ENCODE measurements around the gene NOXRED1. TPM values are rescaled to one million over a fixed set of nuclear protein-coding genes. Genes with fewer than 3 reads are reported as not detected.

Gene NOXRED1
- total and polyA plus RNA-seq, 5 donors from 2014 or later: 0.37 to 0.51 (median 0.39) TPM; not detected in 2

DNA sequence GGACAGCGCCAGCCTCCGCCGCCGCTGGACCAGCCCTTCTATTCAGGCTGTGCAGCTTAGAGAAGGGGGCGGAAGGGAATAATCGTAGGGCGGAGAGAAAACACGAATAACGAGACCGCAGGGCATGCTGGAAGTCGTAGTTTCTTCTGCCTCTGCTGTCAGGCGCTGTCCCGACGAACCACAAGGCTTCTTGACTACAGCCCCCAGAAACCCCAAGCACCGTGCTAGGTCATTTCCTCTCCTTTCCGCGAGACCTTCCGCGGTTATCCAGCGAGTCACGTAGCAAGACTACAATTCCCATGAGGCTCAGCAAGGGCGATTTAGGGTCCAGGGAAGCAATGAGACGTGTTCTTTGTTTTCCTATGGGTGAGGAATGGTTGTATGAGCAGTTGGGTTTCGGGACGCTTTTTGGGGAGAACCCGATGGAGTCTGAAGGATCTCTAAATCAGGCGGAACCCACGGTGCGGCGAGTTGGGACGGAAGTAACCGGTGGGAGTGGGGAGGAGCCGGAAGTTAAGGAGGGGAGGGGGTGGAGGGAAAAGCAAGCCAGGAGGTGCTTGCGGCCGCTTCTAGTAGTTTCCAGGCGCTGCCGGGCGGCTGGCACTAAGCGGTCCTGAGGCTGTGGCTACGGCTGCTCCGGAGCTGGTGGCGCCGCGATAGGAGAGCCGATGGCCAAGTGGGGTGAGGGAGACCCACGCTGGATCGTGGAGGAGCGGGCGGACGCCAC is 34.4 kb upstream of the NOXRED1 start, which contains the start of the genes AHSA1 and VIPAS39:
TSS of gene AHSA1 (plus strand) at position 572 of the 727 bp plus-strand sequence. CDS start at position 669, 97 bp downstream.
TSS of gene VIPAS39 (minus strand) at position 80 of the 727 bp plus-strand sequence. CDS start 3,499 bp downstream, outside the sequence.
- Histone ChIP-seq H3K27me3 (ENCODE audit: control insufficient read depth, insufficient read depth, low read length) (no peaks in the 10 kb centered on the region), H3K27ac (ENCODE audit: insufficient read depth, low read length, poor library complexity, severe bottlenecking) (peak within 1 kb of the TSS; percentile 87), H3K36me3 (ENCODE audit: control insufficient read depth, insufficient read depth, low read length) (peaks cover 29% of the 10 kb centered on the region), H3K9me3 (ENCODE audit: control insufficient read depth in 2 of 2, low read length in 2 of 2) (no peaks in the 10 kb centered on the region), H3K4me3 (ENCODE audit: low read depth, low read length) (peak within 1 kb of the TSS; percentile 97), H3K4me1 (ENCODE audit: control insufficient read depth, insufficient read depth, low read length, poor library complexity, severe bottlenecking) (peaks cover 29% of the 10 kb centered on the region)
- H3K4me1 Mint-ChIP-seq: peaks cover 10 to 54% (median 40%) of the 10 kb centered on the region in 4 donors
- no peaks in the 10 kb centered on the region for H3K9me3 Mint-ChIP-seq
- peak; percentile 98 for ATAC-seq (ENCODE audit: low read depth in 2 of 2)
- peak within 1 kb of the TSS; percentile 97 to 100 (median 100) for H3K4me3 Mint-ChIP-seq
- H3K27me3 Mint-ChIP-seq: no peaks in the 10 kb centered on the region
- peaks cover 27% of the 10 kb centered on the region for H3K36me3 Mint-ChIP-seq
- peak within 1 kb of the TSS; percentile 80 to 100 (median 93) for H3K27ac Mint-ChIP-seq
- peak; percentile 94 to 99 (median 97) for DNase-seq

DNA sequence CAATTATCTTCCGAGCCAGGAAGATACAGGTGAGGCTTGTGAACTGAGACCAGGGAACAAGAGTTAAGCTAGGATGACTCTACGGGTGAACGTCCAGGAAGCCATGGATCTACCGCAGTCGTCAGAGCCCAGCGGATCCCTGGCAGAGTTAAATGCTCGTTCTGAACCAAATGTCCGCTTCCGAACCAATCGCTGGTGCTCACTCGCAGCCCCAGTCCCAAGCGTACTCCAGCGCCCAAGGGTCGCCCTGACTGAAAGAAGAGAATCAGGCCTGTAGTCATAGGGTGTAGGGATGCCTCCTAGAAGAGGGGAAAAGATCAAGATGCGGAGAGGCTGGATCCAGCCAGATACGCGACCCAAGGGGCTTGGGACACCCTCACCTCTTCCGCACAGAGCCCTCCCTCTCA is 33.8 kb upstream of the NOXRED1 start:
- DNase-seq (no peak), ATAC-seq (ENCODE audit: low read depth in 2 of 2) (no peak)
- H3K4me3 Mint-ChIP-seq: peak overlapping the region; percentile 97 to 100 (median 100)
- peaks cover 29% of the 10 kb centered on the region for H3K4me1 ChIP-seq (ENCODE audit: control insufficient read depth, insufficient read depth, low read length, poor library complexity, severe bottlenecking)
- H3K36me3 ChIP-seq (ENCODE audit: control insufficient read depth, insufficient read depth, low read length): peaks cover 27% of the 10 kb centered on the region
- H3K27me3 Mint-ChIP-seq: no peaks in the 10 kb centered on the region
- no peaks in the 10 kb centered on the region for H3K9me3 ChIP-seq (ENCODE audit: control insufficient read depth in 2 of 2, low read length in 2 of 2)
- H3K36me3 Mint-ChIP-seq: peaks cover 26% of the 10 kb centered on the region
- peak overlapping the region; percentile 97 for H3K4me3 ChIP-seq (ENCODE audit: low read depth, low read length)
- peak overlapping the region; percentile 87 for H3K27ac ChIP-seq (ENCODE audit: insufficient read depth, low read length, poor library complexity, severe bottlenecking)
- H3K27me3 ChIP-seq (ENCODE audit: control insufficient read depth, insufficient read depth, low read length): no peaks in the 10 kb centered on the region
- no peaks in the 10 kb centered on the region for H3K9me3 Mint-ChIP-seq
- peaks cover 10 to 55% (median 40%) of the 10 kb centered on the region in 4 donors for H3K4me1 Mint-ChIP-seq
- H3K27ac Mint-ChIP-seq: peak overlapping the region; percentile 80 to 100 (median 93)

DNA sequence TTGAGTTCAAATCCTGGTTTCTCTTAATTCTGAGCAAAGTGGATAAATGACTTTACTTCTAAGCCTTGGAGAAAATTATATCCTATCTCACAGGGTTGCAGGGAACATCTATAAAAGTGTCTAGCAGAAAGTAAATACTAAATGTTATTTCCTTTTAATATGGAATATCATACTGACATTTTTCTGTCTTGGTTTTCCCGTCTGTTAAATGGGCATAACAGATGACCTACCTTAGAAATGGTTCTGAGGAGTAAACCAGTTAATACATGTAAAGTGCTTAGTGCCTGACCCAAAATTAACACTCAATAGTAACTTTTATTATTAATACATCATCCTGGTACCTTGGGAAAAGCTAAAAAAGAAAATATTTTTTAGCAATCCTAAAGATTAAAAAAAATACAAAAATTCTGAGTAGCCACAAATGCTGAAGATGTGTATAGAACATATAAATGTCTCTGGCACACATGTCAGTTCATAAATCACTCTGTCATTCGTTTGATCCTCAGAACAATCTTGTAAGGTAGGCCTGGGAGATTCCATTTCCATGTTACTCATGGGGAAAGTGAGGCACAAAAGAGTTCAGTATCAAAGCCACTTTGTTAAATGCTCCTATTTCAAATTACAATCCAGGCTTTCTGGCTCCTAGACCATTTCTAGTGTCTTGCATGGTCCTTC is 32.8 kb upstream of the NOXRED1 start:
- Mint-ChIP-seq H3K4me3 (peak overlapping the region; percentile 17 to 100 (median 100)), H3K36me3 (peaks cover 24% of the 10 kb centered on the region), H3K4me1 (peaks cover 10 to 48% (median 43%) of the 10 kb centered on the region in 4 donors), H3K9me3 (no peaks in the 10 kb centered on the region), H3K27ac (peak overlapping the region in 1 of 3 donors; percentile 80), H3K27me3 (no peaks in the 10 kb centered on the region)
- no peak for ATAC-seq (ENCODE audit: low read depth in 2 of 2)
- peaks cover 26% of the 10 kb centered on the region for H3K36me3 ChIP-seq (ENCODE audit: control insufficient read depth, insufficient read depth, low read length)
- no peaks in the 10 kb centered on the region for H3K27me3 ChIP-seq (ENCODE audit: control insufficient read depth, insufficient read depth, low read length)
- H3K27ac ChIP-seq (ENCODE audit: insufficient read depth, low read length, poor library complexity, severe bottlenecking): no peak overlapping the region
- H3K4me3 ChIP-seq (ENCODE audit: low read depth, low read length): peak overlapping the region; percentile 97
- DNase-seq: no peak
- H3K9me3 ChIP-seq (ENCODE audit: control insufficient read depth in 2 of 2, low read length in 2 of 2): no peaks in the 10 kb centered on the region
- peaks cover 29% of the 10 kb centered on the region for H3K4me1 ChIP-seq (ENCODE audit: control insufficient read depth, insufficient read depth, low read length, poor library complexity, severe bottlenecking)

DNA sequence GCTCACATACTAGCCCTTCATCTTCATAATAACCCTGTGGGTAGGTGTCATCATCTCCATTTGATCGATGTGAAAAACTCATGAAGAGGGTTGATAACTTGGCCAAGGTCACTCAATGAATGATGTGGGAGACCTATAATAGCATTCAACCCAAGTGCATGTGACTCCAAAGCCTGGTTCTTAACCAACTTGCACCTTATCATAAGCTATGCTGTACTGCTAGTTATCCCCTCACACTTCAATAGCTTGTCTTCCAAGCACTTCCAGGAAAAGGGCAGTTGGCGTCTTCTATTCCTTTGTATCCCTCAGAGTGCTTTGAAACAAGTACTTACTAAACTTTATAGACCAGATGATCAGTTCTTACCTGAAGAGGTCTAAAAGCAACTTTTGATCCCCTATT is 18.9 kb upstream of the NOXRED1 start:
- Mint-ChIP-seq H3K36me3 (peaks cover 45% of the 10 kb centered on the region), H3K27ac (no peak overlapping the region), H3K4me1 (no peaks in the 10 kb centered on the region), H3K27me3 (no peaks in the 10 kb centered on the region), H3K4me3 (no peak overlapping the region), H3K9me3 (no peaks in the 10 kb centered on the region)
- DNase-seq (no peak), ATAC-seq (ENCODE audit: low read depth in 2 of 2) (no peak)
- H3K36me3 ChIP-seq (ENCODE audit: control insufficient read depth, insufficient read depth, low read length): peaks cover 62% of the 10 kb centered on the region
- H3K4me3 ChIP-seq (ENCODE audit: low read depth, low read length): no peak overlapping the region
- no peaks in the 10 kb centered on the region for H3K4me1 ChIP-seq (ENCODE audit: control insufficient read depth, insufficient read depth, low read length, poor library complexity, severe bottlenecking)
- no peak overlapping the region for H3K27ac ChIP-seq (ENCODE audit: insufficient read depth, low read length, poor library complexity, severe bottlenecking)
- H3K27me3 ChIP-seq (ENCODE audit: control insufficient read depth, insufficient read depth, low read length): no peaks in the 10 kb centered on the region
- H3K9me3 ChIP-seq (ENCODE audit: control insufficient read depth in 2 of 2, low read length in 2 of 2): no peaks in the 10 kb centered on the region

DNA sequence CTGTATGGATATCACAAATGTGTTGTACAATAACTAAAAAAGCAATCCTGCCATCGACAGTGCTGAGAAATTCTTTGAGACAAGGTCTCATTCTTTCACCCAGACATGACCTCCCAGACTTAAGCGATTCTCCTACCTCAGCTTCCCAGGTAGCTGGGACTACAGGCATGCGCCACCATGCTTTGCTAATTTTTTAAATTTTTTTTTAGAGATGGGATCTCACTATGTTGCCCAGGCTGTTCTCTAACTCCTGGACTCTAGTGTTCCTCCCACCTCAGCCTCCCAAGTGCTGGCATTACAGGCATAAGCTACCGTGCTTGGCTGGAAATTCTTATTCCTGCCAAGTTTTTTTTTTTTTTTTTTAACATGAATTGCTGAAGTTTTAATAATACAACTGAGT is 16.5 kb upstream of the NOXRED1 start:
- no peaks in the 10 kb centered on the region for H3K9me3 Mint-ChIP-seq
- H3K27ac Mint-ChIP-seq: no peak overlapping the region
- H3K36me3 Mint-ChIP-seq: peaks cover 63% of the 10 kb centered on the region
- no peak overlapping the region for H3K4me3 Mint-ChIP-seq
- H3K27me3 ChIP-seq (ENCODE audit: control insufficient read depth, insufficient read depth, low read length): no peaks in the 10 kb centered on the region
- ATAC-seq (ENCODE audit: low read depth in 2 of 2) (no peak), DNase-seq (no peak)
- H3K4me1 ChIP-seq (ENCODE audit: control insufficient read depth, insufficient read depth, low read length, poor library complexity, severe bottlenecking): no peaks in the 10 kb centered on the region
- no peaks in the 10 kb centered on the region for H3K27me3 Mint-ChIP-seq
- H3K9me3 ChIP-seq (ENCODE audit: control insufficient read depth in 2 of 2, low read length in 2 of 2): no peaks in the 10 kb centered on the region
- H3K4me3 ChIP-seq (ENCODE audit: low read depth, low read length): no peak overlapping the region
- peaks cover 73% of the 10 kb centered on the region for H3K36me3 ChIP-seq (ENCODE audit: control insufficient read depth, insufficient read depth, low read length)
- H3K4me1 Mint-ChIP-seq: peaks cover 0 to 2% (median 0%) of the 10 kb centered on the region in 4 donors
- H3K27ac ChIP-seq (ENCODE audit: insufficient read depth, low read length, poor library complexity, severe bottlenecking): no peak overlapping the region

- Histone ChIP-seq H3K27ac (ENCODE audit: insufficient read depth, low read length, poor library complexity, severe bottlenecking) (no peak overlapping the region), H3K27me3 (ENCODE audit: control insufficient read depth, insufficient read depth, low read length) (no peaks in the 10 kb centered on the region), H3K36me3 (ENCODE audit: control insufficient read depth, insufficient read depth, low read length) (peaks cover 76% of the 10 kb centered on the region), H3K4me3 (ENCODE audit: low read depth, low read length) (no peak overlapping the region), H3K9me3 (ENCODE audit: control insufficient read depth in 2 of 2, low read length in 2 of 2) (no peaks in the 10 kb centered on the region), H3K4me1 (ENCODE audit: control insufficient read depth, insufficient read depth, low read length, poor library complexity, severe bottlenecking) (no peaks in the 10 kb centered on the region)
- ATAC-seq (ENCODE audit: low read depth in 2 of 2) (no peak), DNase-seq (no peak)
- H3K4me3 Mint-ChIP-seq: no peak overlapping the region
- H3K9me3 Mint-ChIP-seq: no peaks in the 10 kb centered on the region
- peaks cover 0 to 2% (median 0%) of the 10 kb centered on the region in 4 donors for H3K4me1 Mint-ChIP-seq
- no peaks in the 10 kb centered on the region for H3K27me3 Mint-ChIP-seq
- no peak overlapping the region for H3K27ac Mint-ChIP-seq
- peaks cover 66% of the 10 kb centered on the region for H3K36me3 Mint-ChIP-seq
Measured at GRCh38 chr14:77438596-77438995, 15.3 kb upstream of the NOXRED1 start.

DNA sequence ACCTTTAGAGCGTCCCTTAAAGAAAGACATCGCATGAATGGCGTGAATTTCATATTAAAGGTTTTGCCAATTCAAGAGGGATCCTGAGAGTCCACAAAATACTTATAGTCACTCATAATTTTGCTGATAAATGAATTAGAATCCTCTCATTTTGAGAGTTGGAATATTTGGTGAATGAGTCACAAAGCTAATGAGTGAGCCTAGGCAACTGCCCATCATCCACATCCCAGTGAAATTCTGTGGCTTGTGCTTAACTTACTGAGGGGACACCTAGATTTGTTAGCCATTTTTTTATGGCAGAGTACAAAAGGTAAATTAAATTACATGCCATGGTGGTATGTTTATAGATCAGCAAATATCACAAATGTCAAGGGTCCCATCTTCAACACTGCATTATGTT is 12.7 kb upstream of the NOXRED1 start:
- DNase-seq (no peak), ATAC-seq (ENCODE audit: low read depth in 2 of 2) (no peak)
- no peaks in the 10 kb centered on the region for H3K4me1 ChIP-seq (ENCODE audit: control insufficient read depth, insufficient read depth, low read length, poor library complexity, severe bottlenecking)
- Mint-ChIP-seq H3K4me3 (no peak overlapping the region), H3K9me3 (no peaks in the 10 kb centered on the region), H3K27me3 (no peaks in the 10 kb centered on the region), H3K36me3 (peaks cover 54% of the 10 kb centered on the region), H3K27ac (no peak overlapping the region), H3K4me1 (peaks cover 0 to 2% (median 0%) of the 10 kb centered on the region in 4 donors)
- H3K27ac ChIP-seq (ENCODE audit: insufficient read depth, low read length, poor library complexity, severe bottlenecking): no peak overlapping the region
- H3K36me3 ChIP-seq (ENCODE audit: control insufficient read depth, insufficient read depth, low read length): peaks cover 68% of the 10 kb centered on the region
- H3K27me3 ChIP-seq (ENCODE audit: control insufficient read depth, insufficient read depth, low read length): no peaks in the 10 kb centered on the region
- H3K9me3 ChIP-seq (ENCODE audit: control insufficient read depth in 2 of 2, low read length in 2 of 2): no peaks in the 10 kb centered on the region
- no peak overlapping the region for H3K4me3 ChIP-seq (ENCODE audit: low read depth, low read length)
